ENCODE results near the gene ATOH7. TPM values are rescaled to one million over a fixed set of nuclear protein-coding genes. Genes with fewer than 3 reads are reported as not detected.

ATOH7 gene
- total and polyA plus RNA-seq, 9 of the 15 experiments (the other 6 are each of a cell fraction or from before 2014, with no cell fraction given): not detected

GRCh38 chr10:68235581-68235980 is 3.7 kb upstream of the ATOH7 start:
- H3K9me1 ChIP-seq (ENCODE audit: control insufficient read depth, insufficient read depth, low read length): no peaks in the 10 kb centered on the region
- TF ChIP-seq RBM17 (IDR thresholded peaks at IDR 0.05; ENCODE audit: borderline replicate concordance, low read depth, low read length) (no peak), ETV6 (IDR thresholded peaks at IDR 0.05; ENCODE audit: borderline replicate concordance in 1 of 2, low read depth in 2 of 2, low read length in 1 of 2) (no peak), ETV6 (CRISPR knock-in tag; IDR thresholded peaks at IDR 0.05; ENCODE audit: borderline replicate concordance) (no peak), TBL1XR1 (IDR thresholded peaks at IDR 0.05; ENCODE audit: low read length in 2 of 2) (no peak), PHB (CRISPR knock-in tag; IDR thresholded peaks at IDR 0.05) (no peak), VEZF1 (CRISPR knock-in tag; IDR thresholded peaks at IDR 0.05) (no peak), ZFP30 (CRISPR knock-in tag; IDR thresholded peaks at IDR 0.05; ENCODE audit: borderline replicate concordance) (no peak), ZNF780A (CRISPR knock-in tag; IDR thresholded peaks at IDR 0.05) (no peak), TAF1 (IDR thresholded peaks at IDR 0.05; ENCODE audit: control insufficient read depth, extremely low read depth, insufficient read depth, low read length, severe bottlenecking) (no peak)
- TF ChIP-seq, protein P1, sequence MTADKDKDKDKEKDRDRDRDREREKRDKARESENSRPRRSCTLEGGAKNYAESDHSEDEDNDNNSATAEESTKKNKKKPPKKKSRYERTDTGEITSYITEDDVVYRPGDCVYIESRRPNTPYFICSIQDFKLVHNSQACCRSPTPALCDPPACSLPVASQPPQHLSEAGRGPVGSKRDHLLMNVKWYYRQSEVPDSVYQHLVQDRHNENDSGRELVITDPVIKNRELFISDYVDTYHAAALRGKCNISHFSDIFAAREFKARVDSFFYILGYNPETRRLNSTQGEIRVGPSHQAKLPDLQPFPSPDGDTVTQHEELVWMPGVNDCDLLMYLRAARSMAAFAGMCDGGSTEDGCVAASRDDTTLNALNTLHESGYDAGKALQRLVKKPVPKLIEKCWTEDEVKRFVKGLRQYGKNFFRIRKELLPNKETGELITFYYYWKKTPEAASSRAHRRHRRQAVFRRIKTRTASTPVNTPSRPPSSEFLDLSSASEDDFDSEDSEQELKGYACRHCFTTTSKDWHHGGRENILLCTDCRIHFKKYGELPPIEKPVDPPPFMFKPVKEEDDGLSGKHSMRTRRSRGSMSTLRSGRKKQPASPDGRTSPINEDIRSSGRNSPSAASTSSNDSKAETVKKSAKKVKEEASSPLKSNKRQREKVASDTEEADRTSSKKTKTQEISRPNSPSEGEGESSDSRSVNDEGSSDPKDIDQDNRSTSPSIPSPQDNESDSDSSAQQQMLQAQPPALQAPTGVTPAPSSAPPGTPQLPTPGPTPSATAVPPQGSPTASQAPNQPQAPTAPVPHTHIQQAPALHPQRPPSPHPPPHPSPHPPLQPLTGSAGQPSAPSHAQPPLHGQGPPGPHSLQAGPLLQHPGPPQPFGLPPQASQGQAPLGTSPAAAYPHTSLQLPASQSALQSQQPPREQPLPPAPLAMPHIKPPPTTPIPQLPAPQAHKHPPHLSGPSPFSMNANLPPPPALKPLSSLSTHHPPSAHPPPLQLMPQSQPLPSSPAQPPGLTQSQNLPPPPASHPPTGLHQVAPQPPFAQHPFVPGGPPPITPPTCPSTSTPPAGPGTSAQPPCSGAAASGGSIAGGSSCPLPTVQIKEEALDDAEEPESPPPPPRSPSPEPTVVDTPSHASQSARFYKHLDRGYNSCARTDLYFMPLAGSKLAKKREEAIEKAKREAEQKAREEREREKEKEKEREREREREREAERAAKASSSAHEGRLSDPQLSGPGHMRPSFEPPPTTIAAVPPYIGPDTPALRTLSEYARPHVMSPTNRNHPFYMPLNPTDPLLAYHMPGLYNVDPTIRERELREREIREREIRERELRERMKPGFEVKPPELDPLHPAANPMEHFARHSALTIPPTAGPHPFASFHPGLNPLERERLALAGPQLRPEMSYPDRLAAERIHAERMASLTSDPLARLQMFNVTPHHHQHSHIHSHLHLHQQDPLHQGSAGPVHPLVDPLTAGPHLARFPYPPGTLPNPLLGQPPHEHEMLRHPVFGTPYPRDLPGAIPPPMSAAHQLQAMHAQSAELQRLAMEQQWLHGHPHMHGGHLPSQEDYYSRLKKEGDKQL (CRISPR knock-in tag; IDR thresholded peaks at IDR 0.05; ENCODE audit: borderline replicate concordance): no peak
- ATAC-seq (no peak), FAIRE-seq (no peak), DNase-seq (ENCODE audit: extremely low read depth in 1 of 4, low spot score in 3 of 4) (no peak)
- no peaks in the 10 kb centered on the region for H3K79me2 ChIP-seq (ENCODE audit: control insufficient read depth, insufficient read depth, low read length)
- CTCF ChIA-PET (ENCODE audit: low intra/inter-chr PET ratio): no interaction called here
- no peaks in the 10 kb centered on the region for H3K36me3 ChIP-seq (ENCODE audit: control insufficient read depth, insufficient read depth, low read length)
- no peak overlapping the region for H3K4me3 ChIP-seq
- no peak overlapping the region for H2AFZ ChIP-seq (ENCODE audit: low read depth, low read length)
- in situ Hi-C loops (cut with MboI) (no loop called here), intact Hi-C loops (cut with micrococcal nuclease) (no loop called here)
- H4K20me1 ChIP-seq (replicated peaks; ENCODE audit: control insufficient read depth, insufficient read depth, low read length): no peaks in the 10 kb centered on the region
- H3K9ac ChIP-seq (ENCODE audit: insufficient read depth in 1 of 2, low read depth in 2 of 2, low read length in 2 of 2): no peak overlapping the region
- H3K4me1 ChIP-seq (replicated peaks in 1 of 2; ENCODE audit: control insufficient read depth in 2 of 2, insufficient read depth in 2 of 2, low read length in 2 of 2): peaks cover 0 to 9% of the 10 kb centered on the region in 2 experiments; a peak in 3 of 5 replicates
- no peak overlapping the region for H3K4me2 ChIP-seq (ENCODE audit: insufficient read depth, low read length)
- POLR2A ChIA-PET: interaction anchor here (0.7 kb wide), 1 partner anchor 419 kb away, joined by 3 read pairs; no protein-coding TSS in a partner anchor
- H3K27ac ChIP-seq (ENCODE audit: extremely low read depth, low read depth, low read length): no peak overlapping the region
- BruUV-seq (replicated peaks): no TSS peak
- H3K9me3 ChIP-seq (replicated peaks; ENCODE audit: control insufficient read depth, insufficient read depth, low read depth, low read length): no peaks in the 10 kb centered on the region
- H3K27me3 ChIP-seq (ENCODE audit: control insufficient read depth in 2 of 2, insufficient read depth in 2 of 2, low read length in 2 of 2): peaks cover 40 to 42% of the 10 kb centered on the region in 2 experiments

All from K562 (cell line).